Mesendoderm (in vitro differentiated cells): ENCODE measurements around the gene TMEM178B.

Experiments used
- DNase-seq: peaks from one replicate; pipeline ENCODE4 v3.0.0; 2013
- H2AK5ac ChIP-seq: 2 replicates; pipeline ENCODE4 v1.6.1; 2013; ENCODE audit warnings: low read length, inconsistent platforms
- H2BK120ac ChIP-seq: 2 replicates; pipeline ENCODE4 v1.6.1; 2013; ENCODE audit warnings: low read depth, mild to moderate bottlenecking, low read length, moderate library complexity, mixed read lengths
- H2BK15ac ChIP-seq: replicated peaks from 2 replicates; pipeline ENCODE4 v1.6.1; 2013; ENCODE audit warnings: low read depth, mild to moderate bottlenecking, moderate library complexity
- H2BK5ac ChIP-seq: 2 replicates; pipeline ENCODE4 v1.6.1; 2013; ENCODE audit warnings: low read length, inconsistent platforms
- H3K18ac ChIP-seq: 2 replicates; pipeline ENCODE4 v1.6.1; 2013; ENCODE audit warnings: mild to moderate bottlenecking, low read length, mixed read lengths
- H3K23ac ChIP-seq: one replicate; pipeline ENCODE4 v1.6.1; 2013; ENCODE audit warnings: low read length
- H3K27ac ChIP-seq: 2 replicates; pipeline ENCODE4 v1.5.1; 2013; ENCODE audit warnings: low read depth, mild to moderate bottlenecking, inconsistent platforms, low read length, moderate library complexity
- H3K27me3 ChIP-seq: 2 replicates; pipeline ENCODE4 v1.6.1; 2013; ENCODE audit warnings: low read length, control low read depth, mild to moderate bottlenecking, inconsistent platforms; ENCODE audit not compliant: insufficient read depth, poor library complexity
- H3K36me3 ChIP-seq: 2 replicates; pipeline ENCODE4 v1.6.1; 2013; ENCODE audit warnings: low read length, inconsistent platforms; ENCODE audit not compliant: control insufficient read depth, insufficient read depth
- H3K4ac ChIP-seq: one replicate; pipeline ENCODE4 v1.6.1; 2013; ENCODE audit warnings: low read depth, mild to moderate bottlenecking, low read length, moderate library complexity
- H3K4me1 ChIP-seq: 2 replicates; pipeline ENCODE4 v1.6.1; 2013; ENCODE audit warnings: low read depth, low read length, inconsistent platforms; ENCODE audit not compliant: control insufficient read depth
- H3K4me2 ChIP-seq: 2 replicates; pipeline ENCODE4 v1.6.1; 2013; ENCODE audit warnings: low read length
- H3K4me3 ChIP-seq: 2 replicates; pipeline ENCODE4 v1.5.1; 2013; ENCODE audit warnings: mild to moderate bottlenecking, low read length
- H3K56ac ChIP-seq: one replicate; pipeline ENCODE4 v1.6.1; 2013; ENCODE audit warnings: low read length
- H3K79me1 ChIP-seq: 2 replicates; pipeline ENCODE4 v1.6.1; 2013; ENCODE audit warnings: low read length, inconsistent platforms
- H3K79me2 ChIP-seq: 2 replicates; pipeline ENCODE4 v1.6.1; 2013; ENCODE audit warnings: mild to moderate bottlenecking, low read length; ENCODE audit not compliant: control insufficient read depth, insufficient read depth
- H3K9ac ChIP-seq: 2 replicates; pipeline ENCODE4 v1.6.1; 2013; ENCODE audit warnings: low read length, inconsistent platforms
- H4K5ac ChIP-seq: one replicate; pipeline ENCODE4 v1.6.1; 2013; ENCODE audit warnings: low read length
- H4K8ac ChIP-seq: one replicate; pipeline ENCODE4 v1.6.1; 2013; ENCODE audit warnings: low read depth, mild to moderate bottlenecking, control low read depth, low read length, moderate library complexity
- WGBS: extraction: QIAGEN DNeasy Blood & Tissue Kit; methylation state at CpG from one replicate; pipeline ENCODE4 v1.1.7; 2013; ENCODE audit warnings: low lambda C conversion rate, missing lambda C conversion rate; ENCODE audit not compliant: insufficient coverage; ENCODE audit errors: extremely low coverage; 5-methylcytosine and 5-hydroxymethylcytosine counted together

The TMEM178B gene

DNA sequence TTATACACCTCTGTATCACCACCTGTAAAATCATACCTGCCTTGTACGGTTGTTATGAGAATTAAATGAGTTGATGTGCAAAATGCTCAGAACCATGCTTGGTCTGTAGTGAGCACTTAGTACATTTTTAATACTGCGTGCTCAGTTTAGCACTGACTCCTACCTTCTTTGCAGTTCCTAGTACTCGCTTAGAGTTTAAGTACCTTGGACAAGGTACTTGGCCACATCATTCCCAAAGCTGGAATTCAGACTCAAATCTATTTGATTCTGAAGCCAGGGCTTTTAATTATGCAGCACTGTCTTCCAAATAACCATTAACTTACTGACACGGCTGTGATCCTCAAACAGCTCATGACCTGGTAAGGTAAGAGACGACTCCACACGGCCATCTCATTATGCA is 377.4 kb downstream of the TMEM178B start:
- no peak for DNase-seq
- no peaks in the 10 kb centered on the region for H3K79me2 ChIP-seq
- no CpG with 5 or more reads among the region's 6 CpGs for WGBS
- H3K4me2 ChIP-seq, result no peak overlapping the region
- H3K9ac ChIP-seq, result no peak overlapping the region
- no peaks in the 10 kb centered on the region for H3K36me3 ChIP-seq
- no peaks in the 10 kb centered on the region for H3K27me3 ChIP-seq
- H2AK5ac ChIP-seq, result no peak overlapping the region
- H3K18ac ChIP-seq, result no peak overlapping the region
- H3K4ac ChIP-seq, result no peak overlapping the region
- no peak overlapping the region for H3K23ac ChIP-seq
- no peak overlapping the region for H3K56ac ChIP-seq
- H3K27ac ChIP-seq, result no peak overlapping the region
- no peaks in the 10 kb centered on the region for H3K79me1 ChIP-seq
- H2BK120ac ChIP-seq, result no peak overlapping the region
- H3K4me3 ChIP-seq, result no peak overlapping the region
- H2BK15ac ChIP-seq, result no peak overlapping the region
- H2BK5ac ChIP-seq, result no peak overlapping the region
- H3K4me1 ChIP-seq, result no peaks in the 10 kb centered on the region
- H4K8ac ChIP-seq, result no peak overlapping the region
- no peak overlapping the region for H4K5ac ChIP-seq

DNA sequence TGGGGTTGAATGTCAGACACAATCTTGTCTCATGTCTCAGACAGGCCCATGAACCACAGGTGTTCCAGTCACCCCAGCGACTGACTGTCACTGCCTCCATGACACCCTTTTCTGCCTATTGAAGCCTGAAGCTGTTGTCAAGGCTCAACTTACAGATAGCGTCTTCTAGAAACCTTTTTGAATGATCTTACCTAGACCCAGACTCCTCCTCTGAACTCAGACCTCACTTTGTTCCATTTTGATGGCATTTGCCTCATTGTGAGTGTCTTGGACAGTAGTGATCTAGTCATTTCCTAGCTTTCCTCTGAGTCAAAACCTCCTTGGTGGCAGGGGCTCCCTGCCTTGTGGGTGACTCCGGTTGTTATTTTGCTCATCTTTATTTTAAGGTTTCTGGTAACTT is 379.0 kb downstream of the TMEM178B start:
- Histone ChIP-seq H3K4ac (no peak overlapping the region), H3K27me3 (no peaks in the 10 kb centered on the region), H3K4me3 (no peak overlapping the region), H3K27ac (no peak overlapping the region), H2BK5ac (no peak overlapping the region), H2BK120ac (no peak overlapping the region), H4K8ac (no peak overlapping the region), H3K23ac (no peak overlapping the region), H4K5ac (no peak overlapping the region), H3K79me1 (no peaks in the 10 kb centered on the region), H3K18ac (no peak overlapping the region), H3K36me3 (no peaks in the 10 kb centered on the region), H3K79me2 (no peaks in the 10 kb centered on the region), H3K4me1 (no peaks in the 10 kb centered on the region), H3K56ac (no peak overlapping the region), H2BK15ac (no peak overlapping the region), H3K9ac (no peak overlapping the region), H3K4me2 (no peak overlapping the region), H2AK5ac (no peak overlapping the region)
- no peak for DNase-seq
- WGBS, result no CpG with 5 or more reads among the region's 3 CpGs

DNA sequence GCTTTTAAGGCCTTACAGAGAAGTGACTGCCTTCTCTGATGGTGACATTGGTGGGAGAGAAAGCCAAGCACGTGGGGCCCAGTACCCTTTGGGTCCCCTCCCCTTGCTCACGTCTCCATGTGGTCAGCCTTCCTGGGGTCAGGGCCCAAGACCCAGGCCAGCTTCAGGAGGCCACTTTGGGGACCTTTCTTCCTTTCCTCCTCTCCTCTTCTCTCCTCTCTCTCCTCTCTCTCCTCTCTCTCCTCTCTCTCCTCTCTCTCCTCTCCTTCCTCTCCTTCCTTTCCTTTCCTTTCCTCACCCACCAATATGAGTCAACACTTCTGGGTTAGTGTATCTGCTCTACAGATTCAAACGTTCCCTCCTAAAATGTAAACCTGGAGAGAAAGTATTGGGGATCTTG is 380.5 kb downstream of the TMEM178B start:
- Histone ChIP-seq H3K4me1 (no peaks in the 10 kb centered on the region), H4K8ac (no peak overlapping the region), H3K36me3 (no peaks in the 10 kb centered on the region), H2AK5ac (no peak overlapping the region), H3K56ac (no peak overlapping the region), H4K5ac (no peak overlapping the region), H3K4me3 (no peak overlapping the region), H3K4me2 (no peak overlapping the region), H3K27ac (no peak overlapping the region), H2BK5ac (no peak overlapping the region), H3K18ac (no peak overlapping the region), H3K23ac (no peak overlapping the region), H3K79me2 (no peaks in the 10 kb centered on the region), H2BK15ac (no peak overlapping the region), H2BK120ac (no peak overlapping the region), H3K4ac (no peak overlapping the region), H3K9ac (no peak overlapping the region), H3K79me1 (no peaks in the 10 kb centered on the region), H3K27me3 (no peaks in the 10 kb centered on the region)
- WGBS, result no CpG with 5 or more reads among the region's 3 CpGs
- DNase-seq, result no peak

DNA sequence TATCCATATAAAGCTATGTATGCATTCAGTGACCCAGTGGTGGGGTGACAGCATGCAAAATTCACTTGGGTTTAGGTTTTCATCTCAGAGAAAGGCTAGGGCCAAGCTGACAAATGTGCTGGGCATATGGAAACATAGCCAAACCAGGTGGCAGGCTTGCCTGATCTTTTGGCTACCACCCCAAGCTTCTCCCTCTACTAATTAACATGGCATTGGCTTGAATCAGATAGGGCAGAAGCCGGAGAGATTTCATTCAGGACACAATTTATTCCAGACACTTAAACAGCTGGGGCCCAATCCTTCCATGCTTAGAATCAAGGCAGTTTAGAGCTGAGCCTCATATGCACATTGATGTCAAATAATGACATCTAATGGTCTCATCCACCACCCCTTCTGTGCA is 381.9 kb downstream of the TMEM178B start:
- Histone ChIP-seq H3K36me3 (no peaks in the 10 kb centered on the region), H4K8ac (no peak overlapping the region), H3K4me1 (no peaks in the 10 kb centered on the region), H2AK5ac (no peak overlapping the region), H3K27ac (no peak overlapping the region), H4K5ac (no peak overlapping the region), H3K9ac (no peak overlapping the region), H3K79me2 (no peaks in the 10 kb centered on the region), H3K18ac (no peak overlapping the region), H3K27me3 (no peaks in the 10 kb centered on the region), H2BK5ac (no peak overlapping the region), H2BK15ac (no peak overlapping the region), H2BK120ac (no peak overlapping the region), H3K79me1 (no peaks in the 10 kb centered on the region), H3K4ac (no peak overlapping the region), H3K4me2 (no peak overlapping the region), H3K4me3 (no peak overlapping the region), H3K23ac (no peak overlapping the region), H3K56ac (no peak overlapping the region)
- no peak for DNase-seq
- no CpG with 5 or more reads among the region's 1 CpG for WGBS

- Histone ChIP-seq H3K56ac (no peak overlapping the region), H4K5ac (no peak overlapping the region)
Measured at GRCh38 chr7:141456298-141456697, 382.4 kb downstream of the TMEM178B start.

GRCh38 chr7:141456711-141457110 is 382.8 kb downstream of the TMEM178B start:
- H2BK120ac ChIP-seq, result no peak overlapping the region
- no peak overlapping the region for H4K5ac ChIP-seq
- no peaks in the 10 kb centered on the region for H3K4me1 ChIP-seq
- no peak overlapping the region for H3K23ac ChIP-seq
- no peak overlapping the region for H3K4me3 ChIP-seq
- no peak overlapping the region for H3K18ac ChIP-seq
- no peak overlapping the region for H3K4me2 ChIP-seq
- H2BK15ac ChIP-seq, result no peak overlapping the region
- DNase-seq, result no peak
- H3K27ac ChIP-seq, result no peak overlapping the region
- H2AK5ac ChIP-seq, result no peak overlapping the region
- no peak overlapping the region for H3K56ac ChIP-seq
- no peak overlapping the region for H4K8ac ChIP-seq
- WGBS, result no CpG with 5 or more reads among the region's 4 CpGs
- no peaks in the 10 kb centered on the region for H3K79me1 ChIP-seq
- no peak overlapping the region for H2BK5ac ChIP-seq
- no peaks in the 10 kb centered on the region for H3K36me3 ChIP-seq
- H3K79me2 ChIP-seq, result no peaks in the 10 kb centered on the region
- no peak overlapping the region for H3K4ac ChIP-seq
- H3K9ac ChIP-seq, result no peak overlapping the region
- H3K27me3 ChIP-seq, result no peaks in the 10 kb centered on the region

More at GRCh38 chr7:141456298-141456697, 382.4 kb downstream of the TMEM178B start:
- H2AK5ac ChIP-seq, result no peak overlapping the region
- H3K4me3 ChIP-seq, result no peak overlapping the region
- H4K8ac ChIP-seq, result no peak overlapping the region
- H3K36me3 ChIP-seq, result no peaks in the 10 kb centered on the region
- no peaks in the 10 kb centered on the region for H3K79me1 ChIP-seq
- no peak overlapping the region for H2BK15ac ChIP-seq
- no peak for DNase-seq
- H3K4me2 ChIP-seq, result no peak overlapping the region
- no peak overlapping the region for H3K23ac ChIP-seq
- H3K27ac ChIP-seq, result no peak overlapping the region
- H3K18ac ChIP-seq, result no peak overlapping the region
- H2BK120ac ChIP-seq, result no peak overlapping the region
- no peak overlapping the region for H2BK5ac ChIP-seq
- H3K27me3 ChIP-seq, result no peaks in the 10 kb centered on the region
- H3K9ac ChIP-seq, result no peak overlapping the region
- WGBS, result no CpG with 5 or more reads among the region's 2 CpGs
- no peak overlapping the region for H3K4ac ChIP-seq
- no peaks in the 10 kb centered on the region for H3K79me2 ChIP-seq
- H3K4me1 ChIP-seq, result no peaks in the 10 kb centered on the region
